ENCODE results near the gene GALNT9. TPM values are rescaled to one million over a fixed set of nuclear protein-coding genes. Genes with fewer than 3 reads are reported as not detected.

Gene GALNT9
- total and polyA plus RNA-seq, 2 donors (not counting 1 experiment from before 2014, with no cell fraction given) = 0.10 to 2.8 TPM

- no peaks in the 10 kb centered on the region for H3K36me3 ChIP-seq (ENCODE audit: control insufficient read depth, insufficient read depth, low read length)
- H3K4me3 ChIP-seq (replicated peaks in 1 of 4; ENCODE audit: control extremely low read depth in 1 of 4, insufficient read depth in 1 of 4, low read depth in 3 of 4, low read length in 4 of 4) = no peak overlapping the region
- H3K27me3 ChIP-seq (ENCODE audit: control insufficient read depth, insufficient read depth, low read length) = no peaks in the 10 kb centered on the region
- no peaks in the 10 kb centered on the region for H3K79me2 ChIP-seq (ENCODE audit: control insufficient read depth, insufficient read depth, low read length)
- H2AFZ ChIP-seq (ENCODE audit: low read length) = no peak overlapping the region
- TF ChIP-seq CTCF (conservative IDR thresholded peaks at IDR 0.05 in 1 of 2, IDR thresholded peaks at IDR 0.05 in 1 of 2; ENCODE audit: low read depth in 1 of 2, low read length in 2 of 2) (no peak), EZH2 (IDR thresholded peaks at IDR 0.05; ENCODE audit: low read length, missing control alignments) (no peak)
- no peak overlapping the region for H3K9ac ChIP-seq (ENCODE audit: insufficient read depth, low read length)
- no peak overlapping the region for H3K4me2 ChIP-seq (ENCODE audit: extremely low read depth, insufficient read depth, low read length)
- H4K20me1 ChIP-seq (ENCODE audit: control insufficient read depth, extremely low read depth, insufficient read depth, low read length) = no peaks in the 10 kb centered on the region
- H3K27ac ChIP-seq (ENCODE audit: insufficient read depth, low read length) = no peak overlapping the region
- no peak for DNase-seq (ENCODE audit: low read depth in 2 of 2)
- no peaks in the 10 kb centered on the region for H3K4me1 ChIP-seq (ENCODE audit: control insufficient read depth, extremely low read depth, insufficient read depth, low read length)
- H3K9me3 ChIP-seq (ENCODE audit: control insufficient read depth, insufficient read depth, low read depth, low read length) = peaks cover 3% of the 10 kb centered on the region
Observed at GRCh38 chr12:132342251-132343227, 13.2 kb upstream of the GALNT9 start.

GRCh38 chr12:132341318-132342050 is 12.1 kb upstream of the GALNT9 start:
- Histone ChIP-seq H3K4me1 (ENCODE audit: control insufficient read depth, extremely low read depth, insufficient read depth, low read length) (no peaks in the 10 kb centered on the region), H3K4me2 (ENCODE audit: extremely low read depth, insufficient read depth, low read length) (no peak overlapping the region), H3K79me2 (ENCODE audit: control insufficient read depth, insufficient read depth, low read length) (no peaks in the 10 kb centered on the region), H3K9me3 (ENCODE audit: control insufficient read depth, insufficient read depth, low read depth, low read length) (peaks cover 3% of the 10 kb centered on the region), H3K4me3 (replicated peaks in 1 of 4; ENCODE audit: control extremely low read depth in 1 of 4, insufficient read depth in 1 of 4, low read depth in 3 of 4, low read length in 4 of 4) (no peak overlapping the region), H4K20me1 (ENCODE audit: control insufficient read depth, extremely low read depth, insufficient read depth, low read length) (no peaks in the 10 kb centered on the region), H2AFZ (ENCODE audit: low read length) (no peak overlapping the region), H3K9ac (ENCODE audit: insufficient read depth, low read length) (no peak overlapping the region), H3K27me3 (ENCODE audit: control insufficient read depth, insufficient read depth, low read length) (no peaks in the 10 kb centered on the region), H3K36me3 (ENCODE audit: control insufficient read depth, insufficient read depth, low read length) (no peaks in the 10 kb centered on the region), H3K27ac (ENCODE audit: insufficient read depth, low read length) (no peak overlapping the region)
- no peak for DNase-seq (ENCODE audit: low read depth in 2 of 2)
- TF ChIP-seq CTCF (conservative IDR thresholded peaks at IDR 0.05 in 1 of 2, IDR thresholded peaks at IDR 0.05 in 1 of 2; ENCODE audit: low read depth in 1 of 2, low read length in 2 of 2) = no peak
- no peak for TF ChIP-seq EZH2 (IDR thresholded peaks at IDR 0.05; ENCODE audit: low read length, missing control alignments)
